Measurements from ENCODE around the gene TUB. TPM values are rescaled to one million over a fixed set of nuclear protein-coding genes. Genes with fewer than 3 reads are reported as not detected.

The TUB gene
- total and polyA plus RNA-seq, 2 experiments from 2014 or later: 3.3 to 12.3 TPM

DNA sequence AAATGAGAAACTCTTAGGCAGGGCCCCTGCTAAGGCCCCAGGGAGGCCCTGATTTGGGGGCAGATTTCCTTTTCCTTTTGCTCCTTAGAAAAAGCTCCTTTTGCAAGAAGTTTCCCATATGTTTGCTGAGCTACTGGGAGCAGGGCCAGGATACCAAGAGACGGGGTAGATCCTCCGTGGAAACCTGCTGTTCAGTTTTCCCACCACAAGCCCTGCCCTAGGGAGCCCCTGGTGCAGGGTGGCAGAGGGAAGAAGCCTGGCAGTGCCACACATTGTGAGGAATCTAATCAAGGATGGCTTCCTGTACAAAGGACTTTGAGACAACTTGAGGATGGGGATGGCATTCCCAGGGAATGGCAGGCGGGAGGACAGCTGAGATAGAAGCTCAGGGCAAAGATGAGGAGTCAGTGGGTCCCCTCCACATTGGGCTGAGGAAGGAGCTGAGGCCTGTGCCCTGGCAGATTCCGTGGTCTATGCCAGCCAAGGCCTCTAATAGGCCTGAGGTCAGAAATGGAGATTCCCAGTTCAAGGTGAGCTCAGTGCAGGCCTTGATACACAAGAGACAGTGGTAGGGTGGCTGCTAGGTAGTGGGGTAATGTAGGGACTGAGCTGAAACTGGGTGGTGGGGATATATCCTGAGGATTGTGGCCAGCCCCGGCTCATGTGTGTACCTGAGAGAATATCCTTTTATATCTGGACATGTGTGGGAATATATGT lies 15.0 kb downstream of the TUB start:
- in situ Hi-C loops (cut with MboI): loop anchor here (5.0 kb wide), 1 partner anchor 89 kb away; no protein-coding TSS in a partner anchor
- WGBS, 2 experiments (ENCODE audit: low coverage in 1 of 2, low lambda C conversion rate in 2 of 2, missing lambda C conversion rate in 2 of 2): 83 to 95% methylated on average over 5 of the region's 5 CpGs
- no peaks in the 10 kb centered on the region for H3K79me2 ChIP-seq (ENCODE audit: insufficient read depth)

DNA sequence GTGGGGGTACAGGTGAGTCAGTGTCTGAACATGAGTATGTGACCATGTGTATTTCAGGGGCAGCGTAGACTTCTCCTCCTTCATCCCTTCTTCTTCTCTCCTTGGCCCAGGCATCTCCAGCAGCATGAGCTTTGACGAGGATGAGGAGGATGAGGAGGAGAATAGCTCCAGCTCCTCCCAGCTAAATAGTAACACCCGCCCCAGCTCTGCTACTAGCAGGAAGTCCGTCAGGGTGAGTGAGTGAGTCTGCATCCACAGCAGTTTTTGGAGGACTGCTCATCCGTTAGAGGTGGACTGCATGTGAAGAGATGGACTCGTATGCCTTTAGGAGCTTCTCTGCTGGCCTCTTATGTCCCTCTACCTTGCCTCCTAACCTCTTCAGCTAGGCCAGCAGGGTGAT lies 15.6 kb downstream of the TUB start:
- in situ Hi-C loops (cut with MboI): loop anchor here (5.0 kb wide), 1 partner anchor 89 kb away; no protein-coding TSS in a partner anchor
- Histone ChIP-seq H3K36me3 (ENCODE audit: low read depth) (no peaks in the 10 kb centered on the region), H3K4me3 (no peak overlapping the region), H3K79me2 (ENCODE audit: insufficient read depth) (no peaks in the 10 kb centered on the region), H3K4me1 (ENCODE audit: insufficient read depth) (peaks cover 23% of the 10 kb centered on the region), H4K20me1 (ENCODE audit: insufficient read depth) (no peaks in the 10 kb centered on the region), H3K9me3 (ENCODE audit: low read depth) (no peaks in the 10 kb centered on the region), H3K9ac (no peak overlapping the region), H3K27ac (no peak overlapping the region), H3K9me2 (ENCODE audit: insufficient read depth) (no peaks in the 10 kb centered on the region), H2AFZ (no peak overlapping the region), H3K27me3 (replicated peaks; ENCODE audit: insufficient read depth) (no peaks in the 10 kb centered on the region), H3F3A (ENCODE audit: insufficient read depth) (peaks cover 21% of the 10 kb centered on the region), H3K4me2 (ENCODE audit: unreplicated experiment) (no peak overlapping the region)
- TF ChIP-seq EZH2 (IDR thresholded peaks at IDR 0.05; ENCODE audit: insufficient read depth, poor library complexity, severe bottlenecking) (no peak), EZH2phosphoT487 (IDR thresholded peaks at IDR 0.05; ENCODE audit: insufficient read depth, low read depth) (no peak)
- WGBS, 2 experiments (ENCODE audit: low coverage in 1 of 2, low lambda C conversion rate in 2 of 2, missing lambda C conversion rate in 2 of 2): 60 to 65% methylated on average over 5 to 6 of the region's 6 CpGs
- DNase-seq: peak; percentile 30

More for the DNA sequence above, 15.0 kb downstream of the TUB start:
- H3K36me3 ChIP-seq (ENCODE audit: low read depth): no peaks in the 10 kb centered on the region
- H3K9me3 ChIP-seq (ENCODE audit: low read depth): no peaks in the 10 kb centered on the region
- H4K20me1 ChIP-seq (ENCODE audit: insufficient read depth): no peaks in the 10 kb centered on the region
- no peak for TF ChIP-seq EZH2 (IDR thresholded peaks at IDR 0.05; ENCODE audit: insufficient read depth, poor library complexity, severe bottlenecking)
- TF ChIP-seq EZH2phosphoT487 (IDR thresholded peaks at IDR 0.05; ENCODE audit: insufficient read depth, low read depth): no peak
- no peak overlapping the region for H3K27ac ChIP-seq
- H3K4me2 ChIP-seq (ENCODE audit: unreplicated experiment): no peak overlapping the region
- peaks cover 23% of the 10 kb centered on the region for H3K4me1 ChIP-seq (ENCODE audit: insufficient read depth)
- no peak for DNase-seq
- H3K4me3 ChIP-seq: no peak overlapping the region
- no peaks in the 10 kb centered on the region for H3K27me3 ChIP-seq (replicated peaks; ENCODE audit: insufficient read depth)
- peaks cover 21% of the 10 kb centered on the region for H3F3A ChIP-seq (ENCODE audit: insufficient read depth)
- H3K9ac ChIP-seq: no peak overlapping the region
- H2AFZ ChIP-seq: no peak overlapping the region
- no peaks in the 10 kb centered on the region for H3K9me2 ChIP-seq (ENCODE audit: insufficient read depth)

DNA sequence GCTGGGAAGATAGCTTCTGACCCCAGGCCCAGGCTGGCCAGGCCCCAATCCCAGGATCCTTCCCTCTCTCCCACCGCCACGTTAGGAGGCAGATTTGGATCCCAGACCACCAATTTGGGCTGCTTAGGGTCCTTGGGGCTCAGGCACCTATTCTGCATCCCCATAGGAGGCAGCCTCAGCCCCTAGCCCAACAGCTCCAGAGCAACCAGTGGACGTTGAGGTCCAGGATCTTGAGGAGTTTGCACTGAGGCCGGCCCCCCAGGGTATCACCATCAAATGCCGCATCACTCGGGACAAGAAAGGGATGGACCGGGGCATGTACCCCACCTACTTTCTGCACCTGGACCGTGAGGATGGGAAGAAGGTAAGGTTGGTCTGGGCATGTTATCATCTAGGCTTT lies 16.1 kb downstream of the TUB start:
- 94% methylated on average over 8 of the region's 8 CpGs for WGBS, 2 experiments (ENCODE audit: low coverage in 1 of 2, low lambda C conversion rate in 2 of 2, missing lambda C conversion rate in 2 of 2)
- in situ Hi-C loops (cut with MboI): loop anchor here (5.0 kb wide), 1 partner anchor 90 kb away; no protein-coding TSS in a partner anchor

DNA sequence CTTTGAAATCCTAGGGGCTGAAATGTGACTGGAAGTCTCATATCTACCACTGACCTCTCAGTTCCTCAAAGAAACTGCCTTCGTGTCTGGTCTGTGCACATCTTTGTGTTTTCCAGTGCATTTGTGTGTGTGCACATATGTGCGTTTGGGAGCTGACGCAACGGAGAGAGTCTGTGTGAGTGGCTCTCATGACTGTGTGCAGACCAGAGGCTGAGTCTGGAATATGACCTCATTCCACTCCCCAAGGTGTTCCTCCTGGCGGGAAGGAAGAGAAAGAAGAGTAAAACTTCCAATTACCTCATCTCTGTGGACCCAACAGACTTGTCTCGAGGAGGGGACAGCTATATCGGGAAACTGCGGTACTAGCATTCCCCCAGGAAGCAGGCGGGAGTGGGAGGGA lies 16.5 kb downstream of the TUB start:
- Histone ChIP-seq H3K9ac (no peak overlapping the region), H4K20me1 (ENCODE audit: insufficient read depth) (no peaks in the 10 kb centered on the region), H3F3A (ENCODE audit: insufficient read depth) (peaks cover 21% of the 10 kb centered on the region), H3K36me3 (ENCODE audit: low read depth) (no peaks in the 10 kb centered on the region), H3K9me2 (ENCODE audit: insufficient read depth) (no peaks in the 10 kb centered on the region), H3K79me2 (ENCODE audit: insufficient read depth) (no peaks in the 10 kb centered on the region), H2AFZ (no peak overlapping the region), H3K4me3 (no peak overlapping the region), H3K27me3 (replicated peaks; ENCODE audit: insufficient read depth) (no peaks in the 10 kb centered on the region), H3K4me1 (ENCODE audit: insufficient read depth) (peaks cover 23% of the 10 kb centered on the region), H3K27ac (peak overlapping the region; percentile 81; the same call in 1 of the 2 replicates), H3K9me3 (ENCODE audit: low read depth) (no peaks in the 10 kb centered on the region), H3K4me2 (ENCODE audit: unreplicated experiment) (no peak overlapping the region)
- DNase-seq: peak; percentile 42
- in situ Hi-C loops (cut with MboI): loop anchor here (5.0 kb wide), 1 partner anchor 90 kb away; no protein-coding TSS in a partner anchor
- WGBS, 2 experiments (ENCODE audit: low coverage in 1 of 2, low lambda C conversion rate in 2 of 2, missing lambda C conversion rate in 2 of 2): 82% methylated on average over 9 of the region's 9 CpGs
- TF ChIP-seq EZH2 (IDR thresholded peaks at IDR 0.05; ENCODE audit: insufficient read depth, poor library complexity, severe bottlenecking) (no peak), EZH2phosphoT487 (IDR thresholded peaks at IDR 0.05; ENCODE audit: insufficient read depth, low read depth) (no peak)

More for the DNA sequence above, 16.1 kb downstream of the TUB start:
- Histone ChIP-seq H3K4me3 (no peak overlapping the region), H3K36me3 (ENCODE audit: low read depth) (no peaks in the 10 kb centered on the region), H2AFZ (no peak overlapping the region), H3K79me2 (ENCODE audit: insufficient read depth) (no peaks in the 10 kb centered on the region), H3K9ac (no peak overlapping the region), H3K9me3 (ENCODE audit: low read depth) (no peaks in the 10 kb centered on the region), H3K27ac (no peak overlapping the region), H4K20me1 (ENCODE audit: insufficient read depth) (no peaks in the 10 kb centered on the region), H3K27me3 (replicated peaks; ENCODE audit: insufficient read depth) (no peaks in the 10 kb centered on the region), H3K4me2 (ENCODE audit: unreplicated experiment) (no peak overlapping the region), H3K9me2 (ENCODE audit: insufficient read depth) (no peaks in the 10 kb centered on the region), H3K4me1 (ENCODE audit: insufficient read depth) (peaks cover 23% of the 10 kb centered on the region), H3F3A (ENCODE audit: insufficient read depth) (peaks cover 21% of the 10 kb centered on the region)
- TF ChIP-seq EZH2phosphoT487 (IDR thresholded peaks at IDR 0.05; ENCODE audit: insufficient read depth, low read depth) (no peak), EZH2 (IDR thresholded peaks at IDR 0.05; ENCODE audit: insufficient read depth, poor library complexity, severe bottlenecking) (no peak)
- no peak for DNase-seq
